DND-41 (cell line): Measurements from ENCODE around the gene PLEKHH1.

Experiments
- CTCF ChIP-seq: IDR thresholded peaks from 2 replicates; pipeline ENCODE4 v1.5.1; 2012; ENCODE audit warnings: borderline replicate concordance, low read length, moderate library complexity, mild to moderate bottlenecking; ENCODE audit not compliant: poor library complexity, severe bottlenecking; ENCODE audit errors: extremely low read depth
- EZH2 ChIP-seq: IDR thresholded peaks from 3 replicates; pipeline ENCODE4 v1.6.1; 2012; ENCODE audit warnings: borderline replicate concordance, low read depth, mild to moderate bottlenecking, moderate library complexity, low read length, inconsistent platforms; ENCODE audit not compliant: severe bottlenecking

GRCh38 chr14:67485501-67486095 is 47.5 kb upstream of the PLEKHH1 start:
- TF ChIP-seq CTCF (no peak), EZH2 (no peak)
